Adipose tissue (tissue), 3 donors: ENCODE results near the gene CAVIN2. TPM values are rescaled to one million over a fixed set of nuclear protein-coding genes. Genes with fewer than 3 reads are reported as not detected.
A peak's percentile ranks its signal among the peaks of the same experiment; 100 is the strongest.

Experiments
- H3K27ac ChIP-seq: one replicate; pipeline ENCODE4 v1.5.1; 2013; ENCODE audit warnings: low read depth, low read length
- WGBS, 3 donors: extraction: QIAGEN DNeasy Blood & Tissue Kit; methylation state at CpG; one replicate each; pipeline ENCODE4 v1.1.7; 2013; 5-methylcytosine and 5-hydroxymethylcytosine counted together
- polyA plus RNA-seq, 3 donors: library from polyadenylated mRNA; stranded (reverse); fragments of 200-250 nt; gene quantifications; one replicate each; pipeline ENCODE4 v1.2.3, GENCODE V29; 2013
- donor health status: healthy with polysubstance abuse.
- donor health status: Bipolar disorder and iron deficiency.
- donor health status: healthy.

Gene CAVIN2
- polyA plus RNA-seq, 3 donors: 11.5 to 50.2 (median 47.9) TPM

GRCh38 chr2:191866675-191867506, 20.0 kb upstream of the CAVIN2 start:
- H3K27ac ChIP-seq: peak overlapping the region; percentile 81
- WGBS, 3 donors: 25 to 37% (median 30%) methylated on average over 7 of the region's 7 CpGs

- WGBS, 3 donors: 74 to 80% (median 76%) methylated on average over 5 of the region's 5 CpGs
- H3K27ac ChIP-seq: no peak overlapping the region
Measured at GRCh38 chr2:191866195-191866594, 19.3 kb upstream of the CAVIN2 start.

GRCh38 chr2:191864628-191865374, 17.9 kb upstream of the CAVIN2 start:
- no peak overlapping the region for H3K27ac ChIP-seq
- 66 to 80% (median 68%) methylated on average over 7 of the region's 7 CpGs for WGBS, 3 donors

GRCh38 chr2:191863988-191864387, 17.1 kb upstream of the CAVIN2 start:
- no peak overlapping the region for H3K27ac ChIP-seq

GRCh38 chr2:191862156-191862775, 15.4 kb upstream of the CAVIN2 start:
- no peak overlapping the region for H3K27ac ChIP-seq
- WGBS, 3 donors: 49 to 74% (median 58%) methylated on average over 4 of the region's 4 CpGs

More at GRCh38 chr2:191863988-191864387, 17.1 kb upstream of the CAVIN2 start:
- 72 to 88% (median 76%) methylated on average over 2 of the region's 2 CpGs for WGBS, 3 donors

GRCh38 chr2:191860760-191861466, 14.0 kb upstream of the CAVIN2 start:
- 84 to 100% (median 94%) methylated on average over 1 of the region's 1 CpG for WGBS, 3 donors
- no peak overlapping the region for H3K27ac ChIP-seq

- WGBS, 3 donors: 94 to 100% (median 98%) methylated on average over 1 of the region's 1 CpG
- no peak overlapping the region for H3K27ac ChIP-seq
Measured at GRCh38 chr2:191859681-191860080, 12.8 kb upstream of the CAVIN2 start.

- WGBS, 3 donors: 75 to 82% (median 80%) methylated on average over 3 of the region's 3 CpGs
Measured at GRCh38 chr2:191857886-191858285, 11.0 kb upstream of the CAVIN2 start.

GRCh38 chr2:191857259-191857805, 10.4 kb upstream of the CAVIN2 start:
- 61 to 64% (median 63%) methylated on average over 2 of the region's 2 CpGs for WGBS, 3 donors
- no peak overlapping the region for H3K27ac ChIP-seq

More at GRCh38 chr2:191857886-191858285, 11.0 kb upstream of the CAVIN2 start:
- H3K27ac ChIP-seq: no peak overlapping the region

- WGBS, 3 donors: 86 to 93% (median 92%) methylated on average over 7 of the region's 7 CpGs
- H3K27ac ChIP-seq: no peak overlapping the region
Measured at GRCh38 chr2:191856111-191856876, 9.4 kb upstream of the CAVIN2 start.

GRCh38 chr2:191855382-191855781, 8.5 kb upstream of the CAVIN2 start:
- WGBS, 3 donors: 77 to 79% (median 77%) methylated on average over 5 of the region's 5 CpGs
- H3K27ac ChIP-seq: no peak overlapping the region

GRCh38 chr2:191854382-191855372, 7.8 kb upstream of the CAVIN2 start:
- H3K27ac ChIP-seq: no peak overlapping the region
- 62 to 74% (median 72%) methylated on average over 6 of the region's 6 CpGs for WGBS, 3 donors

- WGBS, 3 donors: 43 to 61% (median 44%) methylated on average over 4 of the region's 4 CpGs
- H3K27ac ChIP-seq: no peak overlapping the region
Measured at GRCh38 chr2:191853843-191854242, 7.0 kb upstream of the CAVIN2 start.

GRCh38 chr2:191851158-191851557, 4.3 kb upstream of the CAVIN2 start:
- 80 to 94% (median 81%) methylated on average over 5 of the region's 5 CpGs for WGBS, 3 donors

GRCh38 chr2:191848771-191849767, 2.2 kb upstream of the CAVIN2 start:
- 81 to 84% (median 84%) methylated on average over 7 of the region's 7 CpGs for WGBS, 3 donors
- no peak overlapping the region for H3K27ac ChIP-seq

More at GRCh38 chr2:191851158-191851557, 4.3 kb upstream of the CAVIN2 start:
- H3K27ac ChIP-seq: no peak overlapping the region
